MCF 10A (cell line): ENCODE data around the gene UBAC2. TPM values are rescaled to one million over a fixed set of nuclear protein-coding genes. Genes with fewer than 3 reads are reported as not detected.

Experiments used
- BruUV-seq: library from RNA; stranded (reverse); fragments of 400-500 nt; replicated peaks from 2 replicates; lab custom pipeline; 2021; lab: Mats Ljungman, UMichigan
- CTCF ChIA-PET: fragments of 300-600 bp; sonication (Branson Sonifier 250); formaldehyde crosslinking; extraction: SDS; loops from one replicate; lab custom pipeline; 2021; ENCODE audit warnings: antibody characterized with exemption, inconsistent platforms; lab: Yijun Ruan, JAX
- POLR2A ChIA-PET: fragments of 300-600, 350-650 bp; sonication (Branson Sonifier 250); formaldehyde crosslinking; extraction: SDS; loops from one replicate; lab custom pipeline; 2020; ENCODE audit warnings: antibody characterized with exemption, inconsistent platforms; lab: Yijun Ruan, JAX
- DNase-seq: peaks from one replicate; pipeline ENCODE4 v3.0.0-alpha.2; 2018; ENCODE audit not compliant: unreplicated experiment
- H3K27ac Mint-ChIP-seq: one replicate; pipeline ENCODE4 v1.8.0; 2022; ENCODE audit warnings: mild to moderate bottlenecking, low read depth, mixed read lengths; ENCODE audit not compliant: unreplicated experiment
- H3K27me3 Mint-ChIP-seq: one replicate; pipeline ENCODE4 v1.8.0; 2022; ENCODE audit warnings: mixed read lengths; ENCODE audit not compliant: insufficient read depth, unreplicated experiment
- H3K36me3 Mint-ChIP-seq: one replicate; pipeline ENCODE4 v1.8.0; 2022; ENCODE audit warnings: mild to moderate bottlenecking, moderate library complexity, mixed read lengths; ENCODE audit not compliant: insufficient read depth, unreplicated experiment
- H3K4me1 Mint-ChIP-seq: one replicate; pipeline ENCODE4 v1.8.0; 2022; ENCODE audit warnings: mixed read lengths; ENCODE audit not compliant: insufficient read depth, unreplicated experiment
- H3K4me3 Mint-ChIP-seq: one replicate; pipeline ENCODE4 v1.8.0; 2022; ENCODE audit warnings: mild to moderate bottlenecking, moderate library complexity, mixed read lengths; ENCODE audit not compliant: unreplicated experiment
- H3K9me3 Mint-ChIP-seq: one replicate; pipeline ENCODE4 v1.8.0; 2022; ENCODE audit warnings: mixed read lengths; ENCODE audit not compliant: unreplicated experiment
- intact Hi-C: fragments of 100-400 bp; cut with micrococcal nuclease; formaldehyde crosslinking; loops from 2 replicates; pipeline ENCODE4 v1.14.1; 2022
- total RNA-seq: library from RNA; stranded (reverse); gene quantifications from 2 replicates; pipeline ENCODE4 v1.2.3, GENCODE V29; 2022
- TF ChIP-seq, protein P1 (sequence below): fragments of 200-600 bp; IDR thresholded peaks from one replicate; pipeline ENCODE4 v1.8.0; 2022; ENCODE audit warnings: antibody characterized with exemption, mild to moderate bottlenecking; ENCODE audit not compliant: unreplicated experiment

Gene UBAC2
- total RNA-seq, 1 experiment from 2014 or later = 74.7 TPM

- Mint-ChIP-seq H3K27me3 (no peaks in the 10 kb centered on the region), H3K36me3 (no peaks in the 10 kb centered on the region), H3K27ac (no peak overlapping the region), H3K9me3 (peaks cover 7% of the 10 kb centered on the region), H3K4me3 (no peak overlapping the region), H3K4me1 (no peaks in the 10 kb centered on the region)
- intact Hi-C loops = no loop called here
- ChIA-PET CTCF (interaction anchor here (0.6 to 6.5 kb wide), 8 partner anchors 10 to 297 kb away, joined by 3 to 173 read pairs (median 7); partner anchors contain the start of gene UBAC2), POLR2A (interaction anchor here (0.6 to 1.2 kb wide), 2 partner anchors 21 to 25 kb away, joined by 3 read pairs; no protein-coding TSS in a partner anchor)
- BruUV-seq = no TSS peak
- no peak for DNase-seq
- TF ChIP-seq, protein P1, sequence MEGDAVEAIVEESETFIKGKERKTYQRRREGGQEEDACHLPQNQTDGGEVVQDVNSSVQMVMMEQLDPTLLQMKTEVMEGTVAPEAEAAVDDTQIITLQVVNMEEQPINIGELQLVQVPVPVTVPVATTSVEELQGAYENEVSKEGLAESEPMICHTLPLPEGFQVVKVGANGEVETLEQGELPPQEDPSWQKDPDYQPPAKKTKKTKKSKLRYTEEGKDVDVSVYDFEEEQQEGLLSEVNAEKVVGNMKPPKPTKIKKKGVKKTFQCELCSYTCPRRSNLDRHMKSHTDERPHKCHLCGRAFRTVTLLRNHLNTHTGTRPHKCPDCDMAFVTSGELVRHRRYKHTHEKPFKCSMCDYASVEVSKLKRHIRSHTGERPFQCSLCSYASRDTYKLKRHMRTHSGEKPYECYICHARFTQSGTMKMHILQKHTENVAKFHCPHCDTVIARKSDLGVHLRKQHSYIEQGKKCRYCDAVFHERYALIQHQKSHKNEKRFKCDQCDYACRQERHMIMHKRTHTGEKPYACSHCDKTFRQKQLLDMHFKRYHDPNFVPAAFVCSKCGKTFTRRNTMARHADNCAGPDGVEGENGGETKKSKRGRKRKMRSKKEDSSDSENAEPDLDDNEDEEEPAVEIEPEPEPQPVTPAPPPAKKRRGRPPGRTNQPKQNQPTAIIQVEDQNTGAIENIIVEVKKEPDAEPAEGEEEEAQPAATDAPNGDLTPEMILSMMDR = no peak
Observed at GRCh38 chr13:99172951-99173350, 27.7 kb upstream of the UBAC2 start.

- ChIA-PET POLR2A (interaction anchor here (0.6 to 1.2 kb wide), 2 partner anchors 21 to 24 kb away, joined by 3 read pairs; no protein-coding TSS in a partner anchor), CTCF (interaction anchor here (0.7 to 6.5 kb wide), 9 partner anchors 10 to 296 kb away, joined by 3 to 173 read pairs (median 4); partner anchors contain the start of gene UBAC2)
- no peak for DNase-seq
- TF ChIP-seq, protein P1 = no peak
- Mint-ChIP-seq H3K4me1 (no peaks in the 10 kb centered on the region), H3K36me3 (no peaks in the 10 kb centered on the region), H3K27me3 (no peaks in the 10 kb centered on the region), H3K9me3 (peaks cover 7% of the 10 kb centered on the region), H3K4me3 (no peak overlapping the region), H3K27ac (no peak overlapping the region)
- no TSS peak for BruUV-seq
- intact Hi-C loops = no loop called here
Observed at GRCh38 chr13:99173606-99174005, 27.0 kb upstream of the UBAC2 start.

DNA sequence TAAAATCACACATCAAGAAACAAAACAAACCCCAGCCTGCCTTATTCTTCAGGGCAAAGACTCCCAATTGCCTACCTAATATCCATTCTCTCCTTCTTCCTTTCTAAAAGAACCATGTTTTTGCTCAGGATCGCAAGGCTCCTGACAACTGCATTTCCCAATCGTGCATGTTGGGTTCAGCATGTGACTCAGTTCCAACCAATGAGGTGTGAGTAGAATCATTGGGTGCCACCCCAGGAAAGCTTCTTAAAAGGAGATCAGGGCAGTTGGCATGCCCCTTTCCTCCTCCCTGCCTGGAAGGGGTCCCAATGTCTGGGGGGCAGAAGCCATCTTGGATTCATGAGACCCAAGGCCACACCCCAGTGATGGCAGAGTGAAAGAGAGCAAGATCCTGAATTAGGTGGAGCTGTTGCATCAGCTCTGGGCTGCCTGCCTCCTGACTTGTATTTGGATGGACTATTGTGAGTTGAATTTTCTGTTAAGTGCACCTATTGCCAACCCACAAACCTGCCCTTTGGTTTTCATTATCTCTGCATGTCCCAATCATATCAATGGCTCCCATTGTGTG is 26.0 kb upstream of the UBAC2 start:
- intact Hi-C loops = no loop called here
- no peaks in the 10 kb centered on the region for H3K4me1 Mint-ChIP-seq
- H3K36me3 Mint-ChIP-seq = no peaks in the 10 kb centered on the region
- CTCF ChIA-PET = interaction anchor here (1.1 to 6.5 kb wide), 5 partner anchors 11 to 262 kb away, joined by 3 to 173 read pairs (median 21); no protein-coding TSS in a partner anchor
- POLR2A ChIA-PET = no interaction called here
- no peak overlapping the region for H3K27ac Mint-ChIP-seq
- peaks cover 7% of the 10 kb centered on the region for H3K9me3 Mint-ChIP-seq
- BruUV-seq = no TSS peak
- no peaks in the 10 kb centered on the region for H3K27me3 Mint-ChIP-seq
- TF ChIP-seq, protein P1 = no peak
- no peak for DNase-seq
- H3K4me3 Mint-ChIP-seq = no peak overlapping the region
